ENCODE measurements around the gene CPLX1. TPM values are rescaled to one million over a fixed set of nuclear protein-coding genes. Genes with fewer than 3 reads are reported as not detected.

Gene CPLX1
- total RNA-seq, 1 experiment from 2014 or later = 3.9 TPM

DNA sequence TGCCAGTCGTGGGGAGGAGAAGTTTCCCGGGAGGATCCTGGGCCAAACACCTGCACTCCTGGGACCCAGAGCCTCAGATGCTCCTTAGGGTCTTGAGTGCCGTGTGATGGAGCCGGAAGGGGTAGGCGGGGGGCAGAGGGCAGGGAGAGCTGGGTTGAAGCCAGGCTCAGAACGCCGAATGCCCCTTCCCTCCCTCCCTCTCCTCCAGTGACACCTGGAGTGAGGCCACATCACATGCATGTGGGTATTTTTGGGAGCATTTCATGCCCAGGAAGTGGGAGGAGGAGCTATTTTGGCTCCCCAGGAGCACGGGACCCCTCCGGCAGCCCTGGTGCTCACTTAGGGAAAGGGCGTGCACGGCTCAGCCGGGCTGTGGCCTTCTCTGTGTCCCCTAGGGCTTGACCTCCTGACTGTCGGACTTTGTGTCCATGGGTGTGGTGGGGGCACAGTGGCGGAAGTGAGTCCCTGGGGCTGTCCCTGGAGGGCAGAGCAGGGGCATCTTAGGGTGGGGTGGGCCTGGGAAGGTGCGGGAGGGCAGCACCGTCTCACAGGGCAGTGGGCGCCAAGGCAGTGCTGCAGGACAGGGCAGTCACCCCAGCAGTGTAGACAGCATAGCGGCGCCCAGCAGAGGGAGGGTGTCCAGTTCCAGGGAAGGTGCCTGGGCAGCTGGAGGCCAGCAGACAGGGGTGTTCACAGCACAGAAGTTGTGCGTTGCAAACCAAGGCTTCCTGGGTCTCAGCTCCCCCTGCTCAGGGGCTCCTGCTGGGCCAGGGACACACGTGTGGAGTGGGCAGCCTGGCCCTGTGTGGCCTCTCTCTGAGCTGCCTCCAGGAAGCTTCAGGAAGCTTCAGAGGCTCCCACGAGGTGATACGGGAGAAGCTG lies 4.9 kb upstream of the CPLX1 start:
- POLR2A ChIA-PET (ENCODE audit: unreplicated experiment) = no interaction called here
- CTCF ChIA-PET = no interaction called here
- Histone ChIP-seq H3K36me3 (ENCODE audit: low read depth) (no peaks in the 10 kb centered on the region), H3K9me3 (ENCODE audit: insufficient read depth, low read depth) (no peaks in the 10 kb centered on the region), H4K20me1 (ENCODE audit: insufficient read depth) (no peaks in the 10 kb centered on the region), H3K27me3 (ENCODE audit: insufficient read depth, low read depth) (peaks cover 10% of the 10 kb centered on the region; the same call in 1 of the 2 replicates), H3K9me2 (ENCODE audit: insufficient read depth) (no peaks in the 10 kb centered on the region), H3F3A (ENCODE audit: insufficient read depth, low read depth) (peaks cover 14% of the 10 kb centered on the region; the same call in 1 of the 2 replicates), H3K4me2 (no peak overlapping the region), H3K4me3 (no peak overlapping the region), H2AFZ (no peak overlapping the region), H3K4me1 (replicated peaks; ENCODE audit: insufficient read depth) (no peaks in the 10 kb centered on the region), H3K27ac (no peak overlapping the region), H3K79me2 (ENCODE audit: low read depth) (no peaks in the 10 kb centered on the region)
- no TSS peak for BruUV-seq (replicated peaks)
- TF ChIP-seq, protein P1, sequence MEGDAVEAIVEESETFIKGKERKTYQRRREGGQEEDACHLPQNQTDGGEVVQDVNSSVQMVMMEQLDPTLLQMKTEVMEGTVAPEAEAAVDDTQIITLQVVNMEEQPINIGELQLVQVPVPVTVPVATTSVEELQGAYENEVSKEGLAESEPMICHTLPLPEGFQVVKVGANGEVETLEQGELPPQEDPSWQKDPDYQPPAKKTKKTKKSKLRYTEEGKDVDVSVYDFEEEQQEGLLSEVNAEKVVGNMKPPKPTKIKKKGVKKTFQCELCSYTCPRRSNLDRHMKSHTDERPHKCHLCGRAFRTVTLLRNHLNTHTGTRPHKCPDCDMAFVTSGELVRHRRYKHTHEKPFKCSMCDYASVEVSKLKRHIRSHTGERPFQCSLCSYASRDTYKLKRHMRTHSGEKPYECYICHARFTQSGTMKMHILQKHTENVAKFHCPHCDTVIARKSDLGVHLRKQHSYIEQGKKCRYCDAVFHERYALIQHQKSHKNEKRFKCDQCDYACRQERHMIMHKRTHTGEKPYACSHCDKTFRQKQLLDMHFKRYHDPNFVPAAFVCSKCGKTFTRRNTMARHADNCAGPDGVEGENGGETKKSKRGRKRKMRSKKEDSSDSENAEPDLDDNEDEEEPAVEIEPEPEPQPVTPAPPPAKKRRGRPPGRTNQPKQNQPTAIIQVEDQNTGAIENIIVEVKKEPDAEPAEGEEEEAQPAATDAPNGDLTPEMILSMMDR (conservative IDR thresholded peaks at IDR 0.05) = no peak
- TF ChIP-seq EZH2 (IDR thresholded peaks at IDR 0.05; ENCODE audit: low read depth) = no peak
- DNase-seq = no peak
- intact Hi-C loops (cut with micrococcal nuclease; ENCODE audit: unreplicated experiment) = loop anchor here (10.0 kb wide), 1 partner anchor 46 kb away; no protein-coding TSS in a partner anchor

DNA sequence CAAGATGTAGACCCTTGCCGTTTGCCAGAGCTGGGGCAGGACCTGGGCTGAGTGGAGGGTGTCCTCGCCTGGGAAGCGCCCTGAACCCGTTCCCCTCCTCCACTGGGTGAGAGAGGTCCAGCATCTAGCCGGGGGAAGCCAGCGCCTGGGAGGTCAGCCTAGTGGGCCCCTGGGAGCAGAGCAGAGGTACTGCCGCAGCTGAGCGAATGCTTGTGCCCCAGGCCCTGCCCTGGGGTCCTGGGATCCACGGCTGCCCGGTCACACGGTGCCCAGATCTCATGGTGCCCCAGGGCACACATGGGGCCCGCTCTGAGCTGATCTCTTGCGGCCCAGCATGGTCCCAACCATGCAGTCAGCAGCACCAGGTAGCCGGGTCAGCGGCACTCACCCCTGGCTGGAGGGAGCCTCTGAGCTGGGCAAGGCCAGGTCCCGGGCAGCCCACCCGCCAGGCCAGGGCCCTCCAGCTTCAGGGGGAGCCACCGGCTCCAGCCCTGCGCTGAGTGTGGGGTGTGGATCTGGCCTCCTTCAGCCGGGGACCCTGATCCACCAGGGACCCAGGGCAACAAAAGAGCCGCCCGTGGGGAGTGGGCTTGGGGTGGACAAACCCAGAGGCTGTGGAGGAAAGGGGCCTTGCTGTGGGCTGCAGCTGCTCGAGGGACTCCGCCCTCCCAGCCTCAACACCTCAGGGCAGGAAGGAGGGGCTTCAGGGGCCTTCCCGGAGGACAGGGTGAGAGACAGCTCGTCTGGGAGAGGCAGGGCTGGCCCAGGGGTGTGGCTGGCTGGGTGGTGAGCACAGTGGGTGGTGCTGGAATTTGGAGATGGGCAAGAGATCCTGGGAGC lies 4.1 kb upstream of the CPLX1 start:
- ChIA-PET CTCF (no interaction called here), POLR2A (ENCODE audit: unreplicated experiment) (no interaction called here)
- no peaks in the 10 kb centered on the region for H3K79me2 ChIP-seq (ENCODE audit: low read depth)
- intact Hi-C loops (cut with micrococcal nuclease; ENCODE audit: unreplicated experiment) = loop anchor here (10.0 kb wide), 1 partner anchor 45 kb away; no protein-coding TSS in a partner anchor
- no peaks in the 10 kb centered on the region for H3K4me1 ChIP-seq (replicated peaks; ENCODE audit: insufficient read depth)
- H3K27me3 ChIP-seq (ENCODE audit: insufficient read depth, low read depth) = peaks cover 10% of the 10 kb centered on the region; the same call in 1 of the 2 replicates
- no peak overlapping the region for H3K4me2 ChIP-seq
- H3K27ac ChIP-seq = no peak overlapping the region
- no peak for TF ChIP-seq EZH2 (IDR thresholded peaks at IDR 0.05; ENCODE audit: low read depth)
- TF ChIP-seq, protein P1 (conservative IDR thresholded peaks at IDR 0.05) = no peak
- no peaks in the 10 kb centered on the region for H4K20me1 ChIP-seq (ENCODE audit: insufficient read depth)
- H3K4me3 ChIP-seq = no peak overlapping the region
- H3K9me2 ChIP-seq (ENCODE audit: insufficient read depth) = no peaks in the 10 kb centered on the region
- peaks cover 14% of the 10 kb centered on the region; the same call in 1 of the 2 replicates for H3F3A ChIP-seq (ENCODE audit: insufficient read depth, low read depth)
- no peaks in the 10 kb centered on the region for H3K9me3 ChIP-seq (ENCODE audit: insufficient read depth, low read depth)
- no peak for DNase-seq
- no peaks in the 10 kb centered on the region for H3K36me3 ChIP-seq (ENCODE audit: low read depth)
- no TSS peak for BruUV-seq (replicated peaks)
- no peak overlapping the region for H2AFZ ChIP-seq

DNA sequence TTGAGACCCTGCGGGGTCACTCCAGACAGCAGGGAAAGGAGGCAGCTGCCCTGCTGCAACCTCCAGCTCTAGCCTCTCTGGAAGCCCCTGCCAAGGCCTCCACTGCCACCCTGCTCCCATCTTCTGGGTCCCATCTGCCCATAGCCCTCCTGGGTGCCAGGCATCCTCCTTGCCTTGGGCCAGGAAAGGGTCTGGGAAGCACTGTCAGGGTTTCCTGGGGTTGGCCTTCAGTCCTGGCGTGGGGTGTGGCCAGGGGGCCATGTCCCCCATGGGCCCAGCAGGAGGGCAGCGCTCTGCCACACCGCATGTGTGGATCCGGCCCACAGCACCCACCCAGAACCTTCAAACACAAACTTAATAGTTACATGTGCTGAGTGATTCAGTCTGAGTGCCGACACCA lies 3.4 kb upstream of the CPLX1 start:
- Histone ChIP-seq H2AFZ (no peak overlapping the region), H3K36me3 (ENCODE audit: low read depth) (no peaks in the 10 kb centered on the region), H3K27me3 (ENCODE audit: insufficient read depth, low read depth) (peaks cover 10% of the 10 kb centered on the region; the same call in 1 of the 2 replicates), H3K4me3 (no peak overlapping the region), H3K4me1 (replicated peaks; ENCODE audit: insufficient read depth) (no peaks in the 10 kb centered on the region), H3K27ac (no peak overlapping the region), H4K20me1 (ENCODE audit: insufficient read depth) (no peaks in the 10 kb centered on the region), H3K79me2 (ENCODE audit: low read depth) (no peaks in the 10 kb centered on the region), H3F3A (ENCODE audit: insufficient read depth, low read depth) (peaks cover 14% of the 10 kb centered on the region; the same call in 1 of the 2 replicates), H3K9me3 (ENCODE audit: insufficient read depth, low read depth) (no peaks in the 10 kb centered on the region), H3K4me2 (no peak overlapping the region), H3K9me2 (ENCODE audit: insufficient read depth) (no peaks in the 10 kb centered on the region)
- no TSS peak for BruUV-seq (replicated peaks)
- POLR2A ChIA-PET (ENCODE audit: unreplicated experiment) = no interaction called here
- CTCF ChIA-PET = no interaction called here
- intact Hi-C loops (cut with micrococcal nuclease; ENCODE audit: unreplicated experiment) = no loop called here
- no peak for TF ChIP-seq EZH2 (IDR thresholded peaks at IDR 0.05; ENCODE audit: low read depth)
- TF ChIP-seq, protein P1 (conservative IDR thresholded peaks at IDR 0.05) = no peak
- no peak for DNase-seq

All from PC-9 (cell line).